Measurements from ENCODE around the gene MEPE. TPM values are rescaled to one million over a fixed set of nuclear protein-coding genes. Genes with fewer than 3 reads are reported as not detected.

Gene MEPE
- total RNA-seq, 1 donor from 2014 or later = not detected

GRCh38 chr4:87849612-87850011, 16.8 kb downstream of the MEPE start:
- Histone ChIP-seq H3K27ac (replicated peaks) (no peak overlapping the region), H3K9me3 (replicated peaks) (no peaks in the 10 kb centered on the region), H3K36me3 (no peaks in the 10 kb centered on the region), H3K4me1 (peaks cover 9% of the 10 kb centered on the region), H3K27me3 (ENCODE audit: low read depth) (no peaks in the 10 kb centered on the region), H3K4me3 (no peak overlapping the region)
- intact Hi-C loops (cut with micrococcal nuclease) = loop anchor here (5.0 to 10.0 kb wide), 3 partner anchors 123 to 363 kb away; no protein-coding TSS in a partner anchor
- TF ChIP-seq CTCF (IDR thresholded peaks at IDR 0.05; ENCODE audit: borderline replicate concordance) = no peak
- no peak for DNase-seq

GRCh38 chr4:87851332-87851731, 18.6 kb downstream of the MEPE start:
- intact Hi-C loops (cut with micrococcal nuclease) = loop anchor here (5.0 kb wide), 2 partner anchors 121 to 361 kb away; no protein-coding TSS in a partner anchor
- no peak overlapping the region for H3K27ac ChIP-seq (replicated peaks)
- no peak for TF ChIP-seq CTCF (IDR thresholded peaks at IDR 0.05; ENCODE audit: borderline replicate concordance)
- peaks cover 9% of the 10 kb centered on the region for H3K4me1 ChIP-seq
- no peaks in the 10 kb centered on the region for H3K27me3 ChIP-seq (ENCODE audit: low read depth)
- H3K9me3 ChIP-seq (replicated peaks) = no peaks in the 10 kb centered on the region
- no peak overlapping the region for H3K4me3 ChIP-seq
- DNase-seq = no peak
- no peaks in the 10 kb centered on the region for H3K36me3 ChIP-seq

GRCh38 chr4:87851953-87852352, 19.2 kb downstream of the MEPE start:
- Histone ChIP-seq H3K27ac (replicated peaks) (no peak overlapping the region), H3K9me3 (replicated peaks) (no peaks in the 10 kb centered on the region), H3K4me3 (no peak overlapping the region), H3K4me1 (peaks cover 9% of the 10 kb centered on the region), H3K36me3 (no peaks in the 10 kb centered on the region), H3K27me3 (ENCODE audit: low read depth) (no peaks in the 10 kb centered on the region)
- intact Hi-C loops (cut with micrococcal nuclease) = loop anchor here (5.0 kb wide), 2 partner anchors 120 to 360 kb away; no protein-coding TSS in a partner anchor
- DNase-seq = no peak
- no peak for TF ChIP-seq CTCF (IDR thresholded peaks at IDR 0.05; ENCODE audit: borderline replicate concordance)

- intact Hi-C loops (cut with micrococcal nuclease) = loop anchor here (5.0 kb wide), 2 partner anchors 119 to 359 kb away; no protein-coding TSS in a partner anchor
- no peaks in the 10 kb centered on the region for H3K36me3 ChIP-seq
- peaks cover 9% of the 10 kb centered on the region for H3K4me1 ChIP-seq
- TF ChIP-seq CTCF (IDR thresholded peaks at IDR 0.05; ENCODE audit: borderline replicate concordance) = peak; percentile 65
- H3K9me3 ChIP-seq (replicated peaks) = no peaks in the 10 kb centered on the region
- no peak overlapping the region for H3K4me3 ChIP-seq
- no peak for DNase-seq
- no peaks in the 10 kb centered on the region for H3K27me3 ChIP-seq (ENCODE audit: low read depth)
- H3K27ac ChIP-seq (replicated peaks) = no peak overlapping the region
Measured at GRCh38 chr4:87853108-87853507, 20.3 kb downstream of the MEPE start.

GRCh38 chr4:87853891-87854290, 21.1 kb downstream of the MEPE start:
- Histone ChIP-seq H3K27ac (replicated peaks) (no peak overlapping the region), H3K9me3 (replicated peaks) (no peaks in the 10 kb centered on the region), H3K4me3 (no peak overlapping the region), H3K36me3 (no peaks in the 10 kb centered on the region), H3K4me1 (peaks cover 4% of the 10 kb centered on the region), H3K27me3 (ENCODE audit: low read depth) (no peaks in the 10 kb centered on the region)
- no peak for DNase-seq
- no peak for TF ChIP-seq CTCF (IDR thresholded peaks at IDR 0.05; ENCODE audit: borderline replicate concordance)
- intact Hi-C loops (cut with micrococcal nuclease) = loop anchor here (5.0 kb wide), 2 partner anchors 118 to 358 kb away; no protein-coding TSS in a partner anchor
